ENCODE data around the gene LOX. TPM values are rescaled to one million over a fixed set of nuclear protein-coding genes. Genes with fewer than 3 reads are reported as not detected.
A peak's percentile ranks its signal among the peaks of the same experiment; 100 is the strongest.

The LOX gene, protein sequence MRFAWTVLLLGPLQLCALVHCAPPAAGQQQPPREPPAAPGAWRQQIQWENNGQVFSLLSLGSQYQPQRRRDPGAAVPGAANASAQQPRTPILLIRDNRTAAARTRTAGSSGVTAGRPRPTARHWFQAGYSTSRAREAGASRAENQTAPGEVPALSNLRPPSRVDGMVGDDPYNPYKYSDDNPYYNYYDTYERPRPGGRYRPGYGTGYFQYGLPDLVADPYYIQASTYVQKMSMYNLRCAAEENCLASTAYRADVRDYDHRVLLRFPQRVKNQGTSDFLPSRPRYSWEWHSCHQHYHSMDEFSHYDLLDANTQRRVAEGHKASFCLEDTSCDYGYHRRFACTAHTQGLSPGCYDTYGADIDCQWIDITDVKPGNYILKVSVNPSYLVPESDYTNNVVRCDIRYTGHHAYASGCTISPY
- polyA plus RNA-seq (0.13 to 0.93 TPM (median 0.33 TPM) in 3 replicates), polyA minus RNA-seq (0.64 to 1.9 TPM (median 1.1 TPM) in 3 replicates)
- 0.46 TPM for polyA plus RNA-seq (2011; ENCODE audit: low read depth)
- 0.30 and 0.52 TPM in 2 replicates for polyA plus RNA-seq (2011; cell fraction: cytosol; rRNA removed)
- 0.47 and 0.68 TPM in 2 replicates for polyA plus RNA-seq (2011; cell fraction: nucleus; rRNA removed)
- polyA plus RNA-seq (2012; ENCODE audit: low replicate concordance) = 0.73 and 1.00 TPM in 2 replicates
- 1.2 TPM for polyA minus RNA-seq (2011; cell fraction: cytosol; rRNA and poly(A)+ RNA removed)
- 1.2 TPM in 1 of 2 replicates, not detected in the other for polyA minus RNA-seq (2011; cell fraction: nucleus; rRNA and poly(A)+ RNA removed)

DNA sequence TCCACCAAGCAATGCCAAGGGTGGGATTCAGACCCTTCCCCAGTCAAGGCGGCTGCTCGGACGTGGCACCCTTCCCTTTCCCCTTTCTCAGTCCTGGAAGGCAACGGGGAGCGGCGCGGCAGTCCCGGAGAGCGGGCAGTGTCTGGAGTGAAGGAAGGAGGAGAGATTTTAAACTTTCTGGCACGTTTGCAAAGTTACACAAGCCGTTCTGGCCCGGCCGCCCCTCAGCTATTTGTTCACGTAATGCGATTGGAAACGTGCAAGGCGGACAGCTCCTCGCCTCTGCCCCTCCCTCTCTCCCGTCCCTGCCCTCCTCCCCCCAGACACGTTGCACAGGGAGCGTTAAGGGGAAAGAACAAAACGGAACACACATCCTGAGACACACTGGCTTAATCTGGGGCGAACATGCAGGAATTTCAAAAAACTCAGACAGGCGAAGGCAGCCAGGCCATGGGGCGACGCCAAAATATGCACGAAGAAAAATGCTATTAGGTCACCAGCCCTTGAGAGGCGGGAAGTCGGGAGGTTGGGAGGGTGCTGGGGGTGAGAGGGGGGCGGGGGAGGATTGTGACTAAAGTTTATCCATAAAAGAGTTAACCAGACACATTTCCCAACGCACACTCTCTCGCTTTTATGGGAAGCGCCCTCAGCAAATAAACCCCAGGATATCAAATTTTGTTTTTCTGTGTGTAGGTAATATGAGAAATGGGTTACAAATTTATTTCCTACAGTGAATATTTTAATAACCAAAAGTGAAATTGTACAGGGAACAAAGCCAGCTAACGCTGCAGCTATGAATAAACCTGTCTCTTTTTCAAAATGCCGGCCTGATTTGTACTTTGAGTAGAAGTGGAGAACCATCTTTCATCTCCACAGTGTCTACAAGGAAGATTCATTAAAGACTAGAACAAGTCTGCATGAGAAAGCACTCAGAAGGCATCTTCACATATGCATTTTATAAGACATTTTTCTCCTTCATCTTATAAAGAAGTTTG lies at the start of gene LOX:
LOX (minus strand) TSS at position 144 of the 995 bp plus-strand sequence. CDS start 274 bp downstream, outside the sequence.
- no peak for FAIRE-seq
- no peaks in the 10 kb centered on the region for H3K79me2 ChIP-seq (ENCODE audit: control insufficient read depth, insufficient read depth, low read length)
- H3K9me1 ChIP-seq (ENCODE audit: control insufficient read depth, extremely low read depth, insufficient read depth, low read length) = no peaks in the 10 kb centered on the region
- no peak within 1 kb of the TSS for H3K27ac ChIP-seq (ENCODE audit: control insufficient read depth, insufficient read depth, low read length)
- H2AFZ ChIP-seq (ENCODE audit: control insufficient read depth, low read length) = peak within 1 kb of the TSS; percentile 86
- dilution Hi-C loops (cut with MboI; ENCODE audit: extremely low pct_ligation_motif_present, low sequenced_read_pairs) = no loop called here
- H3K4me3 ChIP-seq (ENCODE audit: control insufficient read depth in 2 of 3, extremely low read depth in 1 of 3, insufficient read depth in 2 of 3, low read depth in 1 of 3, low read length in 3 of 3) = peak within 1 kb of the TSS; percentile 40 to 83 (median 73)
- H3K4me1 ChIP-seq (ENCODE audit: control insufficient read depth, extremely low read depth, insufficient read depth, low read length) = peaks cover 11% of the 10 kb centered on the region
- H4K20me1 ChIP-seq (ENCODE audit: control insufficient read depth, extremely low read depth, insufficient read depth, low read length) = no peaks in the 10 kb centered on the region
- H3K4me2 ChIP-seq (ENCODE audit: control insufficient read depth, extremely low read depth, insufficient read depth, low read depth, low read length) = peak within 1 kb of the TSS; percentile 97
- peaks cover 6% of the 10 kb centered on the region for H3K27me3 ChIP-seq (ENCODE audit: control insufficient read depth, extremely low read depth, insufficient read depth, low read length)
- TF ChIP-seq EZH2 (IDR thresholded peaks at IDR 0.05; ENCODE audit: low read length) = no peak
- TF ChIP-seq, protein P1, sequence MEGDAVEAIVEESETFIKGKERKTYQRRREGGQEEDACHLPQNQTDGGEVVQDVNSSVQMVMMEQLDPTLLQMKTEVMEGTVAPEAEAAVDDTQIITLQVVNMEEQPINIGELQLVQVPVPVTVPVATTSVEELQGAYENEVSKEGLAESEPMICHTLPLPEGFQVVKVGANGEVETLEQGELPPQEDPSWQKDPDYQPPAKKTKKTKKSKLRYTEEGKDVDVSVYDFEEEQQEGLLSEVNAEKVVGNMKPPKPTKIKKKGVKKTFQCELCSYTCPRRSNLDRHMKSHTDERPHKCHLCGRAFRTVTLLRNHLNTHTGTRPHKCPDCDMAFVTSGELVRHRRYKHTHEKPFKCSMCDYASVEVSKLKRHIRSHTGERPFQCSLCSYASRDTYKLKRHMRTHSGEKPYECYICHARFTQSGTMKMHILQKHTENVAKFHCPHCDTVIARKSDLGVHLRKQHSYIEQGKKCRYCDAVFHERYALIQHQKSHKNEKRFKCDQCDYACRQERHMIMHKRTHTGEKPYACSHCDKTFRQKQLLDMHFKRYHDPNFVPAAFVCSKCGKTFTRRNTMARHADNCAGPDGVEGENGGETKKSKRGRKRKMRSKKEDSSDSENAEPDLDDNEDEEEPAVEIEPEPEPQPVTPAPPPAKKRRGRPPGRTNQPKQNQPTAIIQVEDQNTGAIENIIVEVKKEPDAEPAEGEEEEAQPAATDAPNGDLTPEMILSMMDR (optimal IDR thresholded peaks at IDR 0.05 in 1 of 3, IDR thresholded peaks at IDR 0.05 in 1 of 3, conservative IDR thresholded peaks at IDR 0.05 in 1 of 3; ENCODE audit: extremely low read depth in 1 of 3, insufficient read depth in 2 of 3, low read length in 3 of 3) = no peak
- no peaks in the 10 kb centered on the region for H3K36me3 ChIP-seq (ENCODE audit: control insufficient read depth in 2 of 2, extremely low read depth in 1 of 2, insufficient read depth in 2 of 2, low read length in 2 of 2)
- no peaks in the 10 kb centered on the region for H3K9me3 ChIP-seq (ENCODE audit: control insufficient read depth, low read depth, low read length)
- no peak for DNase-seq (ENCODE audit: low read depth, low spot score)
- H3K9ac ChIP-seq (ENCODE audit: control insufficient read depth, extremely low read depth, insufficient read depth, low read length) = peak within 1 kb of the TSS; percentile 42

DNA sequence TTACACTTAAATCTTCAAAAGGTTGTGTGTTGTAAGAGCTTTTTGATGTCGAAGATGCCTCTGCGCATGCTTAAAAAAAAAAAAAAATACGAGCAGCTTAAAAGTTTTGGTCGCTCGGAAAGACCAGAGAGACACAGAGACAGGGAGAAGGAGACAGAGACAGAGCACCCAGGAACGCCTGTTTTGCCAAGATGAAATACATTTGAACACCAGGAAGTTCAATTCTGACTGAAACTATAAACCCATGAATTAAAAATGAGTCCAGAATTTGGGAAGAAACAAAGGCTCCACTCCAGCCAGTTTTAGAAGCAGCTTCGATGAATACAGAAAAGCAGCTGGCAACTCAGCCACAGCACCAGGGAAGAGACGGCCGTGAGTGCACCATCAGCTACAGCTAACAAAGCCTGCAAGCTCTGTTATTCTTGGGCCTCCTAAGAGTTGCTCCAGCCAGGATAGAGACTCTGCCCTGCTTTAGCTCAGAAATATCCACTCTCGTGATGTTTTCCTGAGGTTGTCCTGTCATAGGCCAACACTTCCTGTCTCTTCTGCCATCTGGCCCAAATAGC lies 48.8 kb upstream of the LOX start:
- no peak for TF ChIP-seq EZH2 (IDR thresholded peaks at IDR 0.05; ENCODE audit: low read length)
- TF ChIP-seq, protein P1 (optimal IDR thresholded peaks at IDR 0.05 in 1 of 3, IDR thresholded peaks at IDR 0.05 in 1 of 3, conservative IDR thresholded peaks at IDR 0.05 in 1 of 3; ENCODE audit: extremely low read depth in 1 of 3, insufficient read depth in 2 of 3, low read length in 3 of 3) = no peak
- Histone ChIP-seq H3K9ac (ENCODE audit: control insufficient read depth, extremely low read depth, insufficient read depth, low read length) (no peak overlapping the region), H3K4me3 (ENCODE audit: control insufficient read depth in 2 of 3, extremely low read depth in 1 of 3, insufficient read depth in 2 of 3, low read depth in 1 of 3, low read length in 3 of 3) (no peak overlapping the region), H4K20me1 (ENCODE audit: control insufficient read depth, extremely low read depth, insufficient read depth, low read length) (no peaks in the 10 kb centered on the region), H3K27ac (ENCODE audit: control insufficient read depth, insufficient read depth, low read length) (no peak overlapping the region), H3K36me3 (ENCODE audit: control insufficient read depth in 2 of 2, extremely low read depth in 1 of 2, insufficient read depth in 2 of 2, low read length in 2 of 2) (no peaks in the 10 kb centered on the region), H3K9me1 (ENCODE audit: control insufficient read depth, extremely low read depth, insufficient read depth, low read length) (no peaks in the 10 kb centered on the region), H2AFZ (ENCODE audit: control insufficient read depth, low read length) (no peak overlapping the region), H3K4me1 (ENCODE audit: control insufficient read depth, extremely low read depth, insufficient read depth, low read length) (peaks cover 19% of the 10 kb centered on the region), H3K9me3 (ENCODE audit: control insufficient read depth, low read depth, low read length) (no peaks in the 10 kb centered on the region), H3K4me2 (ENCODE audit: control insufficient read depth, extremely low read depth, insufficient read depth, low read depth, low read length) (no peak overlapping the region), H3K27me3 (ENCODE audit: control insufficient read depth, extremely low read depth, insufficient read depth, low read length) (no peaks in the 10 kb centered on the region), H3K79me2 (ENCODE audit: control insufficient read depth, insufficient read depth, low read length) (no peaks in the 10 kb centered on the region)
- FAIRE-seq (no peak), DNase-seq (ENCODE audit: low read depth, low spot score) (no peak)
- dilution Hi-C loops (cut with MboI; ENCODE audit: extremely low pct_ligation_motif_present, low sequenced_read_pairs) = no loop called here

All from keratinocyte (primary cell).